Small intestine (tissue), 7 donors: ENCODE measurements around the gene RYR3. TPM values are rescaled to one million over a fixed set of nuclear protein-coding genes. Genes with fewer than 3 reads are reported as not detected.

Source experiments
- DNase-seq, 2 donors: peaks; one replicate each; pipeline versions ENCODE4 v3.0.0 to v3.0.0-alpha.2; 2013
- FAIRE-seq: peaks from 2 replicates; lab custom pipeline; 2012; peaks lifted over from hg19 to GRCh38; lab: Jason Lieb, UNC
- H3K27ac ChIP-seq, 3 donors: one replicate each; pipeline ENCODE4 v1.5.1; 2013; ENCODE audit warnings: low read length in 2 of 3, mild to moderate bottlenecking in 2 of 3, control low read depth in 1 of 3, inconsistent platforms in 1 of 3, low read depth in 1 of 3, moderate library complexity in 1 of 3
- H3K27me3 ChIP-seq, 3 donors: one replicate each; pipeline ENCODE4 v1.6.1; 2013; ENCODE audit warnings: low read length in 3 of 3, inconsistent platforms in 1 of 3; ENCODE audit not compliant: control insufficient read depth in 3 of 3, insufficient read depth in 3 of 3
- H3K36me3 ChIP-seq, 3 donors: one replicate each; pipeline ENCODE4 v1.6.1; 2013; ENCODE audit warnings: low read length in 3 of 3, inconsistent platforms in 1 of 3, low read depth in 1 of 3, mild to moderate bottlenecking in 1 of 3, moderate library complexity in 1 of 3; ENCODE audit not compliant: control insufficient read depth in 3 of 3, insufficient read depth in 2 of 3
- H3K4me1 ChIP-seq, 3 donors: one replicate each; pipeline ENCODE4 v1.6.1; 2013; ENCODE audit warnings: low read length in 2 of 3, inconsistent platforms in 1 of 3, low read depth in 1 of 3, mild to moderate bottlenecking in 1 of 3, moderate library complexity in 1 of 3; ENCODE audit not compliant: control insufficient read depth in 3 of 3, insufficient read depth in 2 of 3
- H3K4me3 ChIP-seq, 3 donors: one replicate each; pipeline ENCODE4 v1.5.1; 2013; ENCODE audit warnings: low read length in 3 of 3, control low read depth in 1 of 3, inconsistent platforms in 1 of 3, low read depth in 1 of 3, mild to moderate bottlenecking in 1 of 3, moderate library complexity in 1 of 3
- H3K9me3 ChIP-seq, 2 donors: one replicate each; pipeline ENCODE4 v1.6.1; 2013; ENCODE audit warnings: low read depth in 1 of 2, low read length in 1 of 2; ENCODE audit not compliant: control insufficient read depth in 2 of 2, insufficient read depth in 1 of 2
- WGBS, 3 donors: extraction: QIAGEN DNeasy Blood & Tissue Kit; methylation state at CpG; one replicate each; pipeline ENCODE4 v1.1.7; 2013; 5-methylcytosine and 5-hydroxymethylcytosine counted together
- polyA plus RNA-seq, 4 donors: library from polyadenylated mRNA; stranded (reverse) in 3 of 4; unstranded in 1 of 4; fragments of 200-250 nt in 3 of 4; fragments of 120-200 nt in 1 of 4; gene quantifications; one replicate each; pipeline versions ENCODE4 v1.2.1 to v1.2.3, GENCODE V29; 2013
- donor health status: healthy with polysubstance abuse.
- donor health status: control.
- donor health status: control.
- donor health status: Bipolar disorder and iron deficiency.
- donor health status: healthy.

Gene RYR3
- polyA plus RNA-seq, 4 donors = 0.36 to 1.6 TPM; not detected in 2

GRCh38 chr15:33834892-33835743, 524.4 kb downstream of the RYR3 start:
- Histone ChIP-seq H3K4me1 (no peaks in the 10 kb centered on the region), H3K4me3 (no peak overlapping the region), H3K27me3 (no peaks in the 10 kb centered on the region), H3K9me3 (no peaks in the 10 kb centered on the region), H3K27ac (no peak overlapping the region), H3K36me3 (no peaks in the 10 kb centered on the region)
- FAIRE-seq (no peak), DNase-seq (no peak)
- 39 to 50% (median 49%) methylated on average over 9 of the region's 9 CpGs for WGBS, 3 donors

GRCh38 chr15:33837294-33837693, 526.5 kb downstream of the RYR3 start:
- H3K4me1 ChIP-seq = no peaks in the 10 kb centered on the region
- 67 to 94% (median 75%) methylated on average over 1 of the region's 1 CpG for WGBS, 3 donors
- FAIRE-seq = no peak
- H3K27ac ChIP-seq = no peak overlapping the region
- no peak overlapping the region for H3K4me3 ChIP-seq
- no peaks in the 10 kb centered on the region for H3K9me3 ChIP-seq
- H3K36me3 ChIP-seq = no peaks in the 10 kb centered on the region
- H3K27me3 ChIP-seq = no peaks in the 10 kb centered on the region
- no peak for DNase-seq

- DNase-seq = no peak
- Histone ChIP-seq H3K27me3 (no peaks in the 10 kb centered on the region), H3K4me3 (no peak overlapping the region), H3K27ac (no peak overlapping the region), H3K4me1 (no peaks in the 10 kb centered on the region), H3K9me3 (no peaks in the 10 kb centered on the region), H3K36me3 (no peaks in the 10 kb centered on the region)
- 89 to 94% (median 92%) methylated on average over 2 of the region's 2 CpGs for WGBS, 3 donors
- FAIRE-seq = no peak
These were observed 528.8 kb downstream of the RYR3 start for GRCh38 chr15:33839540-33839939.

- Histone ChIP-seq H3K27me3 (peaks cover 0 to 2% (median 0%) of the 10 kb centered on the region in 3 donors), H3K4me3 (no peak overlapping the region), H3K36me3 (no peaks in the 10 kb centered on the region), H3K9me3 (no peaks in the 10 kb centered on the region), H3K27ac (no peak overlapping the region), H3K4me1 (no peaks in the 10 kb centered on the region)
- WGBS, 3 donors = 90 to 94% (median 91%) methylated on average over 3 of the region's 3 CpGs
- no peak for DNase-seq
- FAIRE-seq = no peak
These were observed 529.8 kb downstream of the RYR3 start for GRCh38 chr15:33840615-33841014.

- peaks cover 0 to 2% (median 0%) of the 10 kb centered on the region in 3 donors for H3K27me3 ChIP-seq
- no peak for DNase-seq
- 79 to 85% (median 84%) methylated on average over 4 of the region's 4 CpGs for WGBS, 3 donors
- H3K4me1 ChIP-seq = no peaks in the 10 kb centered on the region
- no peaks in the 10 kb centered on the region for H3K36me3 ChIP-seq
- H3K9me3 ChIP-seq = no peaks in the 10 kb centered on the region
- no peak overlapping the region for H3K4me3 ChIP-seq
- H3K27ac ChIP-seq = no peak overlapping the region
- no peak for FAIRE-seq
These were observed 533.4 kb downstream of the RYR3 start for GRCh38 chr15:33844186-33844585.

- 84 to 93% (median 92%) methylated on average over 4 of the region's 4 CpGs for WGBS, 3 donors
- H3K9me3 ChIP-seq = no peaks in the 10 kb centered on the region
- peaks cover 0 to 2% (median 0%) of the 10 kb centered on the region in 3 donors for H3K27me3 ChIP-seq
- DNase-seq (no peak), FAIRE-seq (no peak)
- no peaks in the 10 kb centered on the region for H3K36me3 ChIP-seq
- H3K27ac ChIP-seq = no peak overlapping the region
- no peak overlapping the region for H3K4me3 ChIP-seq
- H3K4me1 ChIP-seq = no peaks in the 10 kb centered on the region
These were observed 533.8 kb downstream of the RYR3 start for GRCh38 chr15:33844597-33844996.

- FAIRE-seq (no peak), DNase-seq (no peak)
- no peaks in the 10 kb centered on the region for H3K4me1 ChIP-seq
- peaks cover 0 to 2% (median 0%) of the 10 kb centered on the region in 3 donors for H3K27me3 ChIP-seq
- 84 to 91% (median 87%) methylated on average over 2 of the region's 2 CpGs for WGBS, 3 donors
- peak overlapping the region in 1 of 3 donors; percentile 11 for H3K27ac ChIP-seq
- no peaks in the 10 kb centered on the region for H3K9me3 ChIP-seq
- no peak overlapping the region for H3K4me3 ChIP-seq
- H3K36me3 ChIP-seq = no peaks in the 10 kb centered on the region
These were observed 535.4 kb downstream of the RYR3 start for GRCh38 chr15:33846142-33846541.

- FAIRE-seq = no peak
- Histone ChIP-seq H3K4me1 (no peaks in the 10 kb centered on the region), H3K9me3 (no peaks in the 10 kb centered on the region), H3K27me3 (peaks cover 0 to 2% (median 0%) of the 10 kb centered on the region in 3 donors), H3K27ac (no peak overlapping the region), H3K36me3 (no peaks in the 10 kb centered on the region), H3K4me3 (no peak overlapping the region)
- no peak for DNase-seq
- WGBS, 3 donors = 65 to 75% (median 70%) methylated on average over 6 of the region's 6 CpGs
These were observed 536.1 kb downstream of the RYR3 start for GRCh38 chr15:33846862-33847261.
